ENCODE measurements around the gene PTPRN2. TPM values are rescaled to one million over a fixed set of nuclear protein-coding genes. Genes with fewer than 3 reads are reported as not detected.

PTPRN2 gene
- total RNA-seq, 1 experiment from 2014 or later, result 2.9 TPM

DNA sequence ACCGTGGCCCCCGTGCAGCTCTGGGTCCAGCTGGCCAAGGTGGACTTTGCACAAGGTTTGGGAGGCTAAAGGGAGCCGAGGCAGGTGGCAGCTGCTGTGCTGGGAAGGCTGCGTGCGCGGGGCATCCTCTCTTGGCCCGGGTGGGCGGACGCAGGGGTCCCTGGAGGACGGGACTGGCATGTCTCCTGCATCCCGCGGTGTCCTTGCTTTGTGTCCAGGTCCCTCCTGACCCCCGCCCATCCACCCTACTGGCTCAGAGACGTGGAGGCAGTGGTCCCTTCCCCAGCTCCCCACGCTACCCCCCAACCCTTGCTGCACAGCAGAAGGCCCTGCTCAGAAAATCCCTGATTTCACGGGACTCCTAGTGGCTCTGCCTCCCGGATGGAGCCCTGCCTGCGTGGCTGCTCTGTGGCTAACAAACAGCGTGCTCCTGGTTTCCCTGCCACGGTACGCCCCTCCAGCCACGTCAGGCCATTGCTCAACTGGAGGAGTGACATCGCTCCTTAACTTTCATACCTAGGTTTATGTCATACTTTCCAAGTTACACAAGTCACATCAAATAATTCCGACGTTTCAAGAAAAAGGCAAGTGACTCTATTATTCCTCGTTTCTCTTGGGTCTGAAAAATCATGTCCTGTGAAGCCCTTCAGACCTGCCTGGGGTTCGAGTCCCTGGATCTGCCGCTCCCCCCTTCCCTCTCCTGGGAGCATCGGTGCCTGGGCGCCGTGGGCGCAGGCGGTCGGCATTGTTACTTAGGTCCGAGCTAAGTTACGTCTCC is 829.0 kb downstream of the PTPRN2 start:
- no peak for DNase-seq (ENCODE audit: extremely low read depth, low read depth)

DNA sequence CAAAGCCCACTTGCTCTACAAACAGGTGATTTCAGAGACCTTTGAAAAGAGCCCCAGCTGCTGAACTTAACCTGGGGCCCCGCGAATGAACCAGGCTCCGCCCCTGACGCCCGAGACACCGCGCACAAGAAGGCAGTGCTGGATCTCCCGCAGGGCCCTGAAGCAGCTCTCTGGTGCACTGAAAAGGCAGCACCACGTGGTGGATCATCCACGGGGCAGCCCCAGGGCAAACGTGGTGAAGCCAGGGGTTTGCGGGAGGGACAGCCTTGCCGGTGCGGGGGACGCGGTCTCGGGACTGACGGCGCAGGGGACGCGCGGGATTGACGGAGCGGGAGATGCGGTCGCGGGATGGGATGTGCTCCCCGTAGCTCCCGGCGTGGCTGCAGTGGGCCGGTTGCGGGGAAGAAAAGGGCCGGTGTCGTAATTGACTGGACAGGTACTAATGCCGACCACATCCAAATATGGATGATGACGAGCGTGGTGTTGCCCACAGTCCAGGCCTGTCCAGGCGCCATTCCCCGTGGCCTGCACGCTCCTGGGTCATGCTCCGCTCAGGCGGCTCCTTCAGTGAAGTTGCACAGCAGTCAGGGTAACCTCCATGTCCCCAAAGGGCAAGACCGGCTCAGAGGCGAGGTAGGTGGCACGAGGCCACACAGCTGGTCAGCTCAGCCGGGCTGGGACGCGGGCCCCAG is 829.7 kb downstream of the PTPRN2 start:
- DNase-seq (ENCODE audit: extremely low read depth, low read depth), result no peak

DNA sequence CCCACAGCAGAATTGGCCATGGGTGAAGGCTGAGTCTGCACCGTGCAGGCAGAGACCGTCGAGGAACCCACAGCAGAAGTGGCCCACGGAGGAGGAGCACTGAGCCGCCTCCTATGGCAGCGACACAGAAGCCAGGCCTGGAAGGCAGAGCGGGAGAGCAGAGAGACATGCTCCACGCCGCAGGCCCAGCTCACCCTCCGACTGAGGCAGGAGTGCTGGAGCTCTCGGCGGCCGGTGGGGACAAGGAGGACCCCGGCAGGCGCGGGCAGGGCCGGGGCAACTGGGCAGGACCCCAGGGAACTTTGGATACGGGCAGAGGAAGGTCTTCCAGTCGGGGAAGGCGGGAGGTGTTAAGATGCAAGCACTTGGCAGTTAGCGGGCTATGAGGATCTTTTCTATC is 830.4 kb downstream of the PTPRN2 start:
- DNase-seq (ENCODE audit: extremely low read depth, low read depth), result no peak

DNA sequence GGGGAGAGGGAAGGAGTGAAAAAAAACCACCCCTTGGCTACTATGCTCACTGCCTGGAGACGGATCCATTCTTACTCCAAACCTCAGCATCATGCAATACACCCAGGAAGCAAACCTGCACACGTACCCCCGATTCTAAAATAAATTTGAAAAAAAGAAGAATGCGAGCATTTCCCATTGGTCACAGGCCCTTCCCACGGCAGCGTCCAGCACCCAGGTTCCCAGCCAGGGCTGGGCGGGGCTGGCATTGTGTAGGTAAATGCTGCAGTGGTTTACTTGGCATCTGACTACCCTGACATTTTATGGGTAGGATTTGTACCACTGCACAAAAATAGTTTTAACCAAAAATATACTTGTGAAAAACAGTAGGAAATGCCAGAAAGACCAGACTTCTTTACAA is 831.9 kb downstream of the PTPRN2 start:
- no peak for DNase-seq (ENCODE audit: extremely low read depth, low read depth)

DNA sequence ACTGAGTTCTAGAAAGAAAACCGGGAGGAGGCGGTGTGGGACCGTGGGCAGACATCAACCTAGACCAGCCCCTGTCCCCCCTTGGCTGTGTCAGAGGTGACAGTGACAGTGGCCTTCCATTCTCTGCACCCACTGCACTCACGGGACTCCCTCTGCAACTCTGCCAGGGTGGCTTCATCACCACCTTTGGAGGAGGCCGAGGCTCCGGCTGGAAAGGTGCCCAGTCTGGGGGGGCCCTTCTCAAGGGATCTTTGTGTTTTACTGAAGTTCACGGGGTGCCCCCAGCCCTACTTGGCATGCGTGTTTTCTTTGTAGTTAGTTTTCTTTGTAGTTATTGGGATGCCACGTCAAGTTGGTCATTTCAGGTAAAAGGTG is 833.2 kb downstream of the PTPRN2 start:
- DNase-seq (ENCODE audit: extremely low read depth, low read depth), result no peak

DNA sequence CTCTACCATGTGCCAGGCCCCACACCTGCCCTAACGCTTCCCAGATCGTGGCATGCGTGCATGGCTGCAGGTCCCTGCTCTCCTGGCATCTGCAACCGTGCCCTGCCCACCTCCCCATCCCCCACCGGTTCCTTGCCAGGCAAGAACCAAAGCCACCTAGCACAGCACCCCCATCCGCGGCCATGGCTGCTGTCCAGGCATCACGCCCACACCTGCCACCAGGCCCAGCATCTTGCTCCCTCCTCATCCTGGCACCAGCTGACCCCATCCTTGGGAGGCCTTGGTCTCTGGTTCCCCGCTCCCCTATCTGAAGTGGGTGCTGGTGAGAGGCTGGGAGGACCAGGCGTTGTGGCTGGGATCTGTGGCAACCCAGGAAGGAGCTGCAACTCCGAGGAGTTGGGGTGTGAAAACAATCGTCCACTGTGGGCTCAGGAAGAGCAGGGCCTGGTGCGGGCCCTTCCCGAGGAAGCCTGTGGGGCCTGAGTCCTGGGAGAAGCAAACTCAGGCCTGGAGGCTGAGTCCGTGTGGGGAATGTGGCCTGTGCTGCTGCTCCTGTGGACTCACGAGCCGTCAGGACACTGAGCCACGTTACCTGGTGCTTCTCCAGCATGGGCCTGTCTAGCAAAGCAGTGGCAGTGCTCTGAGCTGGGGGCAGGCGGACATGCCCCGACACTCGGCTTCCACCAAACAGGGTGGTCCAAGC is 833.8 kb downstream of the PTPRN2 start:
- no peak for DNase-seq (ENCODE audit: extremely low read depth, low read depth)

DNA sequence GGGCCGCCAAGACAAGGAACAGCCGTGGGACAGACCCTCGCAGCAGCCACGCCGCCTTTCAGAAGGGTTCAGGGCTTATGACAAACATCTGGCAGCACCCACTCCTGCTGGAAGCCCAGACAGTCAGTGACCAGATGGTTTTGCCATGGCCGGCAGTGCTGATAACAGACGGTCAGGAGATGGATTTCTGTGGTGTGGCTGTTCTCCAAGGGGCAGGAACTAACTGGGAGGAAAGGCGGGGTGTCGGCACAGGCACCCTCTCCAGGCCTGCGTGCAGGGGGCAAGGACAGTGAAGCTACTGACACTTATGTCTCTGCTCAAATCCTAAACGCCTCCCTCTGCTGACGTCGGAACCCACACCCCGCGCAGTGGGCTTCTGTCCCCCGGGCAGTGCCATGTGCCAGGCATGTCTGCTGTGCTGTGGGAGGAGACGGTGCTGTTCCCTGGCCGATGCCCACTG is 834.8 kb downstream of the PTPRN2 start:
- no peak for DNase-seq (ENCODE audit: extremely low read depth, low read depth)

DNA sequence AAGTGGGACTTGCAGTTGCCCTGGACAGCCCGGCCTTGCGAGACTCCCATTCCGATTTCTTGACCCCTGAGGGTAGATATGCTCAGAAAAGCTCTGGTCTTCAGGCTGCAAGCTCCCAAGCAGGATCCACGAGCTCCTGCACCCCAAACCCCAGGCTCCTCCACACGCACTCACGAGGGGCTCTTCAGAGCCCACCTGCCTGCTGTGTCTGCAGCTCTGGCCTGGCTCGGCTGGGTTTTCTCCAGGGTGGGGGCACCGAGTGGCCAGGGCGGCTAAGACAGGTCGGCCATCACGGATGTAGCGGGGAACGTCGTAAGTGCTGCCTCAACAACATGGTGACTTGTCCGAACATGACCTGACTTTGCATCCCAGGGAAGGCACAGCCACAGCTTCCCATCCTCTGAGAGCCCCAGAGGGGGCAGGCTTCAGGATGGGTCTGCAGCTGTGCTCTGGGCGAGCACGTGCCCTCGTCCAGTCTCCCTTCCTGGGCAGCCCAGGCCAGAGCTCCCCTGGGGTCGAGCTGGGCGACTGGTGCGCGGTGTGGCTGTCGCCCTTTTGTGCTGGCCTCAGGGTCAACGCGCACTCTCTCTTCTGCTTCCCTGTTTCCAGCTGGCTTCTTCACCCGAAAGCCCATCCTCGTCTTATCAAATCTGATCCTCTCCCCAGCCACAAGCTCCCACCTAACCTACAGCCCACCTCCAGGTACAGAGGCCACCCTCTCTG is 835.5 kb downstream of the PTPRN2 start:
- no peak for DNase-seq (ENCODE audit: extremely low read depth, low read depth)

DNA sequence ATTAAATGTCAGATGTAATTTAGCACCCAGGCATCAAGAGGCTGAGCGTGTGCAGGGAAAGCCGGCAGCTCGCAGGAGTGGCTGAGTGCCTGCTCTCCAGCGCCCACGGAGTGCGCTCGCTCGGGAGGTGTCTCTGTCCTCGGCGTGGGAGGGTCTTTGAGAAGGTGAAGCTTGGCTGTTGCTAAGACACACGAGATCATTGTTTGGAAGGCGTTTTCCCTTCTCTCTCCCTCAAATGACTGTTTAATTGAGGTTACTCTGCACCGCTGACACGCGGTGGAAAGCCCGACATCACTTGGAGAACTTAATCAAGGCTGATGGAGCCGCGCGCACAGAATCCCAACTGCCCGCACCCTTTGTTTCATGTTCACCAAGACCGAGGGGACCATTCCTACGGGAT is 836.2 kb downstream of the PTPRN2 start:
- no peak for DNase-seq (ENCODE audit: extremely low read depth, low read depth)

DNA sequence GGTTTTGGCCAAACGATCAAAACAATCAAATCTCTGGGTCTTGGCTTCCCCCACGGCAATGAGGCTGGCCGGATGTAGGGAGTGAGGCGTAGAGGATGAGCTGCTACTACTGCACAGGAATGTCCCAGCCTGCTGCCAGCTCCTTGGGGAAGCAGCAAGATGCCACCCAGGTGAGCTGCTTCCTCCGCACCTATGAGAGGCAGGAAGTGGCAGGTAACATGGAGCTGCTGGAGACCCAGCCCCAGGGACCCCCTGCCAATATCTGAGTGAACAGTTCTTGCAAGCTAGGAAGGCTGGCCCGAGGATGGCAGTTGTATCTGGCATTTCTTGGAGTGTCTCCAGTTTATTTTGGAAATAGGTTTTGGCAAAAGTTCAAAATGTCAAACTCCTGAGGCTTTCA is 837.3 kb downstream of the PTPRN2 start:
- no peak for DNase-seq (ENCODE audit: extremely low read depth, low read depth)

DNA sequence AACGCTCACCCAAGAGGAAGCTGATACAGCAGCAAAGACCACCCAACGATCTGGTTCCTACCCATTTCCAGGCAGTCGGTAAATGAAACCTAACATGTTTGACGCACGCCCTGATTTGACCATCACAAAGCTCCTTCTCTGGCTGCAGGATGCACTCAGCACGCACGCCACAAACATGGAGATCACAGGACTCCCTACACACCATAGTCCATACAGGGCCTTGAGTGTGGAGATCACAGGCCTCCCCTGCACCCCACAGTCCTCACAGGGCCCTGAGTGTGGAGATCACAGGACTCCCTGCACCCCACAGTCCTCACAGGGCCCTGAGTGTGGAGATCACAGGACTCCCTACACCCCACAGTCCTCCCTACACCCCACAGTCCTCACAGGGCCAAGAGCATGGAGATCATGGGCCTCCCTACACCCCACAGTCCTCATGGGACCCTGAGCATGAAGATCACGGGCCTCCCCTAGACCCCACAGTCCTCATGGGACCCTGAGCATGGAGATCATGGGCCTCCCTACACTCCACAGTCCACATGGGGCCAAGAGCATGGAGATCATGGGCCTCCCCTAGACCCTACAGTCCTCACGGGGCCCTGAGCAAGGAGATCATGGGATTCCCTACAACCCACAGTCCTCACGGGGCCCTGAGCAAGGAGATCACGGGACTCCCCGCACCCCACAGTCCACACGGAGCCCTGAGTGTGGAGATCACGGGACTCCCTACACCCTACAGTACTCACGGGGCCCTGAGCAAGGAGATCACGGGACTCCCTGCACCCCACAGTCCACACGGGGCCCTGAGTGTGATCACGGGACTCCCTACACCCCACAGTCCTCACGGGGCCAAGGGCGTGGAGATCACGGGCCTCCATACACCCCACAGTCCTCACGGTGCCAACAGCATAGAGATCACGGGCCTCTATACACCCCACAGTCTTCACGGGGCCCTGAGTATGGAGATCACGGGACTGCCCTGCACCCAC is 841.6 kb downstream of the PTPRN2 start:
- DNase-seq (ENCODE audit: extremely low read depth, low read depth), result no peak

DNA sequence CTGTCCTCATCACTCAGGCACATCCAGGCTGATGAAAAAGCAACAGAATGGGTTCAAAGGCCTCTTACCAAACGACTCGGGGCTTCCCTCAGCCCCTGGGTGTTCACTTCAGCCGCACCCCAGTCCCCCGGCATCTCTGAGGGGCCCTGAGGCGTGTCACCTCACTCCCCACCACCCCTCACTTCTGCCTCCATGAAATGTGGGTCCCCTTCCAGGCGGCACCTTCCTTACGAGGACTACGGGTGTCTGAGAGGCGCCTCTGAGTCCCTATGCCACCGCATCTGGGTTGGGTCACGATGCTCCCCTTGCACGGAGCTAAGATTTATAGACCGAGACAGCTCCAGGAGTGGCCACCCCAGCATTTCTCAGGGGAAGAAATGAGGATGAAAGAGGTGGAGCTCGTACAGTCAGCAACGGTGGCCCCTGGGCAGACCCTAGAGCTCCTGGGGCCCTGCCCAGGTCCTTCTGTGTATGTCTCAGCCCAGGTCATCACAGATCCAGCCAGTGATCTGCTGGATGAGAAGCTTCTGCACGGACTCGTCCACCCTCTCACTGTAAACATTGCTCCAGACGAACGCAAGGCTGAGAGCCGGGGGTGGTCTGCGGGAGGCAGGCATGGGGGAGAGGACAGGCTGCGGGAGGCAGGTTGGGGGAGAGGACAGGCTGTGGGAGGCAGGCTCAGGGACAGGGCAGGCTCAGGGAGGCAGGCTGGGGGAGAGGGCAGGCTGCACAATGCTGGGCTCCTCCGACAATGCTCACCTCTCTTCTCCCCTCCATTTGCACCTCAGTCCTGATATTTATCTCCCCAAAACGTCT is 842.6 kb downstream of the PTPRN2 start:
- DNase-seq (ENCODE audit: extremely low read depth, low read depth), result no peak

DNA sequence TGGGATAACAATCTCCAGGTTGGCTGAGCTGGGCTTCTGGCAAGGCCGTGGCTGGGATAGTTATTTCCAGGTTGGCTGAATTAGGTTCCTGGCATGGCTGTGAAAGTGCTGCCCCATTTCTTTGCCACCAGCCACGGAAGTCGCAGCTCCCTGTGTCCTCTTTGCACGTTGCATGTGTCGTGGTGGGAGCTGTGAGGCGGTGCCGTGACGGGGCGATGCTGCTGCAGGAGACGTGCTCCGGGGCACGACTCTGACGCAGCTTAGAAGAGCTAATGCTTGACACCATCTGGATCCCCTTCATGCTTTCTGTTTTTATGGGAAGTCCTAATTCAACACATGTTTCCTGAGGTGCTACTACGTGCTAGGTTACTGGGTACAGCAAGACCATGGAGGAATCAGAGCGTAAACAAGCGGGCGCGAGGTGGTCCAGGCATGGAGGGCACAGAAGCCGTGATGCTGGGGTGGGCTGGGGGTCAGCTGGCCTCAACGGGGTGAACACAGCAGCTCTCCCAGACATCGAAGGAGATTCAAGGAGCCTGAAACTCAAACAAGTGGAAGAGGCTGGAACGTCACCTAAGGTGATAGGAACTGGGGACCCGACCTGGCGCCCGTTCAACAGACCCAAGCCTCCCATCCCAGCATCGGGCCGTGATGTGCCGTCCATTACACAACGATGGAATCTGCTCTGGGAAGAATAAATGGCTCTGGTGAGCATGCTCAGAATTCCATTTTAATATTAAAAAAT is 843.7 kb downstream of the PTPRN2 start:
- no peak for DNase-seq (ENCODE audit: extremely low read depth, low read depth)

DNA sequence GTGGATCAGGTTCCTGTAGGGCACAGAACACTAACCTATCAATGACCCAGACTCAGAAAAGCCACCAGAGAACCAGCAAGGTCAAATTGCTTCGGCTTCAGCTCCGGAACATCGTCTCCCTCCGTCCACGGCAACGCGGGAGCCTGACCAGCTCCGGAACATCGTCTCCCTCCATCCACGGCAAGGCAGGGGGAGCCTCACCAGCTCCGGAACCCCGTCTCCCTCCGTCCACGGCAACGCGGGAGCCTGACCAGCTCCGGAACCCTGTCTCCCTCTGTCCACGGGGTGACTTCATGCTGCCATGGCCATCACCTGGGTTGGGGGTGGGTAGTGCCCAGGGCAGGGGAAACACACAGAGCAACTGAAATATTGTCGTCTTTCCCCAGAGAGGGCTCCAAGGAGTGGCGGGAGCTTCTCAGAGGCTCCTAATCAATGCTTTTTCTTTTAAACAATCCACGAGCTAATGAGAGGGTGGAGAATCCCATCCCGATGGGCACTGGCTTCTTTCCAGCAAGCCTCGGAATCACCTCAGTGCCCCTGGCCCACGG is 847.3 kb downstream of the PTPRN2 start:
- DNase-seq (ENCODE audit: extremely low read depth, low read depth), result no peak

DNA sequence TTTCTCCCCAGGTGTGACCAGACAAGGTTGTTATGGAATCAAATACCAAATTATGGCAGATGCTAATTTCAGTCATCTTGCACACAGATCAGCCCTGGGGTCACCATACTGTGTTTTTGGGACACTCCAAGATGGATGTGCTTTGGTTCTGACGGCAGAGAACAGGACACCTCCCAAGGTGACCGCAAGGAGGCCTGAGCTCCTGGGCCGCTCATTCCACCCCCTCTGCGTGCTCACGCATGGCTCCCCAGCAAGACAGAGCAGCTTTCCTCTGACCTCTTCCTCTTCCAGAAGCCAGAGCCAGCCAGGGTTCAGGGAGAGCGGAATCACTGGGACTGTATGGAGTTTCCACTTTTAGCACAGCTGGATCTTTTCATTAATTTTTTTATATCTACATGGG is 848.0 kb downstream of the PTPRN2 start:
- DNase-seq (ENCODE audit: extremely low read depth, low read depth), result no peak

DNA sequence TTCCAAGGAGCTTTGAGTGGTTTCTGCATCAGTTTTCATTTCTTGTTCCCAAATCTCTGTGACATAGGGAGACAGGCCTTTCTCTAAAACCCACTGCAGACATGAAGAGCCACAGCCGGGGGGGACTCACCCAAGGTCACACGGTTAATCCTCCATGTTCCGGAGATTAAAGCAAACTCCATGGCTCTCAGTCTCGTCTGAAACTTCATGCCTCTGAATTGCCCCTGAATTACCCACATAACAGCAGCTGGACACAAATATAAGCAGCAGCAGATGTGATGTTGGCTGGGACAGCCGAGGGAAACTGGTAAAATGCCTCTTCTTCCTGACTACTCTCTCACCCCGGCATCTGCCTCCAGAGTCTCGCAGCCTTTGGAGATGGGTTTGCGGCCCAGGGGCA is 848.6 kb downstream of the PTPRN2 start:
- no peak for DNase-seq (ENCODE audit: extremely low read depth, low read depth)

DNA sequence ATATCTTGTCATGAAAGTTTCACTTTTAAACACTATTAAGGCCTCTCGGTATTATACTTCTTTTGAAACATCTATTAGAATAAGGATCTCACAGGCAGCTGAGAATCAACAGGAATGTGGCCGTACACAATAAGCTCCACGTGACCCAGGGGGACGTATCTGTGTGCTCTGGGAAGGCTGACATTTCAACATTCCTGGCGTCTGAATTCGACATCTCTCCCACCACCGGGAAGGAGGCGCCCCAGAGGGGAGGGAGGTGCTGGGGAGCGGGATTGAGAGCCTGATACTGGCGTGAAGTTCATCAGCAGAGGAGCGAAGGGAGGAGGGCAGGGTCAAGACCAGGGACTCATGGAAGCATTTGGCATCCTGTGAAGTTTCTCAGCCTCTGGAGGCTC is 849.6 kb downstream of the PTPRN2 start:
- no peak for DNase-seq (ENCODE audit: extremely low read depth, low read depth)

All from NCI-H460 (cell line).